Upper lobe of left lung (tissue), 6 donors: ENCODE measurements around the gene ELOVL6. TPM values are rescaled to one million over a fixed set of nuclear protein-coding genes. Genes with fewer than 3 reads are reported as not detected.

Source experiments
- ATAC-seq, 2 donors: fragments of 200-7000 bp; cut with Tn5 transposase; one replicate each; pipeline ENCODE4 v1.9.1; 2022; ENCODE audit warnings: mild to moderate bottlenecking in 2 of 2, moderate library complexity in 2 of 2; ENCODE audit not compliant: low FRiP score in 2 of 2
- DNase-seq, 2 donors: peaks; one replicate each; pipeline ENCODE4 v3.0.0-alpha.2; 2019 to 2020
- H3K27ac ChIP-seq, 4 donors: fragments of 200-600 bp; sonication (generic); one replicate each; pipeline ENCODE4 v1.5.1; 2016 to 2019
- H3K27me3 ChIP-seq, 4 donors: fragments of 200-600 bp; sonication (generic); one replicate each; pipeline ENCODE4 v1.5.1; 2017 to 2019
- H3K36me3 ChIP-seq, 4 donors: fragments of 200-600 bp; sonication (generic); one replicate each; pipeline ENCODE4 v1.5.1; 2016 to 2019
- H3K4me1 ChIP-seq, 4 donors: fragments of 200-600 bp; sonication (generic); one replicate each; pipeline ENCODE4 v1.5.1; 2018 to 2019
- H3K4me3 ChIP-seq, 4 donors: fragments of 200-600 bp; sonication (generic); one replicate each; pipeline ENCODE4 v1.5.1; 2017 to 2019; ENCODE audit warnings: mild to moderate bottlenecking in 2 of 4, moderate library complexity in 1 of 4
- H3K9me3 ChIP-seq, 4 donors: fragments of 200-600 bp; sonication (generic); one replicate each; pipeline ENCODE4 v1.5.1; 2018 to 2019
- EP300 ChIP-seq, 4 donors: sonication (generic); formaldehyde crosslinking; IDR thresholded peaks; one replicate each; pipeline ENCODE4 v1.5.1; 2017; ENCODE audit warnings: antibody characterized with exemption in 4 of 4, control low read depth in 2 of 4
- POLR2A ChIP-seq, 4 donors: fragments of 450-650 bp; IDR thresholded peaks; one replicate each; pipeline ENCODE4 v1.5.1; 2016 to 2017; ENCODE audit warnings: antibody characterized with exemption in 4 of 4, mild to moderate bottlenecking in 2 of 4
- POLR2AphosphoS5 ChIP-seq, 2 donors: sonication (generic); formaldehyde crosslinking; IDR thresholded peaks; one replicate each; pipeline ENCODE4 v1.5.1; 2017; ENCODE audit warnings: antibody characterized with exemption in 2 of 2
- WGBS, 2 donors: methylation state at CpG; one replicate each; pipeline ENCODE4 v1.1.5; 2017 to 2018; 5-methylcytosine and 5-hydroxymethylcytosine counted together
- total RNA-seq, 6 donors: library from RNA; depleted of rRNA in 4 of 6; stranded (reverse); fragments of >200 nt in 4 of 6; gene quantifications; one replicate each; pipeline versions ENCODE4 v1.1.0 to v1.2.1, GENCODE V29; 2016 to 2021
- TF ChIP-seq, protein P1 (sequence below), 6 experiments: fragments of 450-650 bp in 4 of 6; fragments of 200-600 bp in 2 of 6; sonication (generic) in 2 of 6; IDR thresholded peaks; one replicate each; pipeline ENCODE4 v1.5.1; 2016 to 2019; ENCODE audit warnings: antibody characterized with exemption in 6 of 6
- donor health status: DM: no; HTN: no; CAD: no; lungs with moderate emphysema.
- donor health status: DM: no; HTN: yes; CAD: no; lungs with severe emphysema.

ELOVL6 gene
- total RNA-seq, 6 donors from 2014 or later: 2.1 to 10.2 (median 4.3) TPM

DNA sequence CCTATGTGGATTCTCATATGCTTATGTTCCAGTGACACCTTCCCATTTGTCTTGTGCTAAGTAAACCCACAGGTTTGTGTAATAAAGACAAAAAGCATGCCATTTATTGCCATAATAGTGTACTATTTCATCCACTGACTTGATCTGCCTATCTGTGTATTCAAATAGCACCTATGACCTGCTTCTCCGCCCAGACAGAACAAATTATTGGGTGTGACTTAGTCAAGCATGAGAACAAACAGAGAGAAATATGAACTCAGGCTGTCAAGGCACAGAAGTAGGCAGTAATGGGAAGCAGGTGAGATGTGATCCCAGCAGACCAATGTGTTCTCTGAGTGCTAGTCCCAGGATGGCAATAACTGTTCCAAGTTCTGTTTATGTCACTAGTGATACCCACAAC lies 25.4 kb downstream of the ELOVL6 start:
- TF ChIP-seq POLR2A (IDR thresholded peaks at IDR 0.05) (no peak), EP300 (IDR thresholded peaks at IDR 0.05) (no peak), POLR2AphosphoS5 (IDR thresholded peaks at IDR 0.05) (no peak)
- TF ChIP-seq, protein P1, sequence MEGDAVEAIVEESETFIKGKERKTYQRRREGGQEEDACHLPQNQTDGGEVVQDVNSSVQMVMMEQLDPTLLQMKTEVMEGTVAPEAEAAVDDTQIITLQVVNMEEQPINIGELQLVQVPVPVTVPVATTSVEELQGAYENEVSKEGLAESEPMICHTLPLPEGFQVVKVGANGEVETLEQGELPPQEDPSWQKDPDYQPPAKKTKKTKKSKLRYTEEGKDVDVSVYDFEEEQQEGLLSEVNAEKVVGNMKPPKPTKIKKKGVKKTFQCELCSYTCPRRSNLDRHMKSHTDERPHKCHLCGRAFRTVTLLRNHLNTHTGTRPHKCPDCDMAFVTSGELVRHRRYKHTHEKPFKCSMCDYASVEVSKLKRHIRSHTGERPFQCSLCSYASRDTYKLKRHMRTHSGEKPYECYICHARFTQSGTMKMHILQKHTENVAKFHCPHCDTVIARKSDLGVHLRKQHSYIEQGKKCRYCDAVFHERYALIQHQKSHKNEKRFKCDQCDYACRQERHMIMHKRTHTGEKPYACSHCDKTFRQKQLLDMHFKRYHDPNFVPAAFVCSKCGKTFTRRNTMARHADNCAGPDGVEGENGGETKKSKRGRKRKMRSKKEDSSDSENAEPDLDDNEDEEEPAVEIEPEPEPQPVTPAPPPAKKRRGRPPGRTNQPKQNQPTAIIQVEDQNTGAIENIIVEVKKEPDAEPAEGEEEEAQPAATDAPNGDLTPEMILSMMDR (IDR thresholded peaks at IDR 0.05): no peak
- H3K36me3 ChIP-seq: no peaks in the 10 kb centered on the region
- no peaks in the 10 kb centered on the region for H3K27me3 ChIP-seq
- H3K4me3 ChIP-seq: no peak overlapping the region
- no peaks in the 10 kb centered on the region for H3K9me3 ChIP-seq
- 65 to 93% methylated on average over 1 of the region's 1 CpG for WGBS, 2 donors
- no peak for ATAC-seq
- no peak overlapping the region for H3K27ac ChIP-seq
- DNase-seq: peak in 1 of 2 donors; percentile 33
- no peaks in the 10 kb centered on the region for H3K4me1 ChIP-seq

DNA sequence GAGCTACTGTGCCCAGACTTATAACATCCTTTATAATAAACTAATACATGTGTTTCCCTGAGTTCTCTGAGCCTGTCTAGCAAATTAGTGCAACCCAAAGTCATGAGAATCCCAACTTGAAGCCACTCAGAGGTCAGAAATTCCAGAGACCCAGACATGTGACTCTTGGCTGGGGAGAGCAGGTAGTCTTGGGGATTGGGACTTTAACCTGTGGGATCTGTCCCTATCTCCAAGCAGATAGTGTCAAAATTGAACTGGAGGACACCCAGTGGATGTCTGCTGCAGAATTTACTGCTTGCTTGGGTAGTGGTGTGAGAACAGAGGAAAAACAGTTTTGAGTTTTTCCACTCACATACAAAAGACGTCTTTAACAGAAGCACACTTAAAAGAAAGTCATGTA lies 26.4 kb downstream of the ELOVL6 start:
- no peak overlapping the region for H3K27ac ChIP-seq
- TF ChIP-seq, protein P1 (IDR thresholded peaks at IDR 0.05): no peak
- TF ChIP-seq POLR2AphosphoS5 (IDR thresholded peaks at IDR 0.05) (no peak), POLR2A (IDR thresholded peaks at IDR 0.05) (no peak), EP300 (IDR thresholded peaks at IDR 0.05) (no peak)
- H3K36me3 ChIP-seq: no peaks in the 10 kb centered on the region
- H3K4me3 ChIP-seq: no peak overlapping the region
- DNase-seq: no peak
- no peaks in the 10 kb centered on the region for H3K27me3 ChIP-seq
- 87 to 90% methylated on average over 1 of the region's 1 CpG for WGBS, 2 donors
- no peaks in the 10 kb centered on the region for H3K4me1 ChIP-seq
- ATAC-seq: no peak
- no peaks in the 10 kb centered on the region for H3K9me3 ChIP-seq

DNA sequence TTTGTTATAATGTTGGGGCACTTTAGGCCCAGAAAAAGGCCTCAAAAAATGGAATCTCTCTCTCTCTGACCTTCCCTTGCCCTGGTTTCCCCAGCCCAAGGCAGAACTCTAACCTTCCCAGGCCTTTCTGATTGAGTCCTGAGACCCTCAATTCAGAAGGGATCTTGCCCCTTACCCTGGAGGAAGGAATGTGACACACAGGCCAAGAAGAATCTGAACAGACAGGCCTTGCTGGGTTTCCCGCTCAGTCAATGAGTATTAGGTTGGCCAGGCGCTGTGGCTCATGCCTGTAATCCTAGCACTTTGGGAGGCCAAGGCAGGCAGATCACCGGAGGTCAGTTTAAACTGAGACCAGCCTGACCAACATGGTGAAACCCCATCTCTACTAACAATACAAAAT lies 27.6 kb downstream of the ELOVL6 start:
- Histone ChIP-seq H3K27me3 (no peaks in the 10 kb centered on the region), H3K9me3 (no peaks in the 10 kb centered on the region), H3K4me1 (peaks cover 0 to 2% (median 0%) of the 10 kb centered on the region in 4 donors), H3K27ac (no peak overlapping the region), H3K4me3 (no peak overlapping the region), H3K36me3 (no peaks in the 10 kb centered on the region)
- WGBS, 2 donors: 96 to 100% methylated on average over 1 to 3 of the region's 3 CpGs
- TF ChIP-seq, protein P1 (IDR thresholded peaks at IDR 0.05): no peak
- TF ChIP-seq POLR2AphosphoS5 (IDR thresholded peaks at IDR 0.05) (no peak), EP300 (IDR thresholded peaks at IDR 0.05) (no peak), POLR2A (IDR thresholded peaks at IDR 0.05) (no peak)
- ATAC-seq: no peak
- DNase-seq: no peak

DNA sequence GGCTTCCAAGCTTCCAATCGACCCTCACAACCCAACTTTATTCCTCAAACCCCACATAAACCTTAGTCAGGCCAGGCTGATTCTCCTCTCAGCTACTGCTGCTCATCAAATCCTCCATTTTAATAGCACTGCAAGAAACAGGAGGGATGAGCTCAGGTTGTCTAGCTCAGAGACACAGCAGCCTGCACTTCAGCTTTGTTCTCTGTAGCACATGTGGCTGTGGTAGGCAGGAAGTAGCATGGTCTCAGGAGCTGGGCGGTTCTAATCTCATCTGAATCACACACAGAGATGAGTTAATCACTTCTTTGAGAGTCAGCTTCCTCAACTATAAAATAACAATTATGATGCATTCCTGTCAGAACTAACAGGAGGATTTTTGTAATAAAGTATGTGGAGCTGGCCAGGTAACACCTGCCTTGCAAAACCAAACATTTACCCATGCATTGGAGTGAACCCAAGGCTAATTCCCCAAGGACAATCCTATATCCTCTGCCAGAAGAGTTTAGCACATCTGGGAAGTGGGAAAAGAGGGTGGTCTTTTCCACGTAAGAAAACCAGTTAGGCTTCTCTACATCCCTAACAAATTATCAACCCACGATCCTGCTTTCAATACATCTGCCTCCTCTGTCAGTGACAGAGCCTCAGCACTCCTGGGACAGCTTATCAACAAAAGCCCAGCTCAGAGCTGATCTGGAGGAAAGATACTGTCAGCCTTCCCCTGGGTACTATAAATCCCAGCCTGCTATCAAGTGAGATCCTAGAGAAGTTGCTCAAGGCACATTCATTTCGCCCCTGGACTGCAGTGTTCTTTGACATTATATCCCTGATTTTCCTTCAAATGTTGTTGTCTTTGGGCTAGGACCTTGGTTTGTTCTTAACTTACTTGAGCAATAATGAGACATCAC lies 32.8 kb downstream of the ELOVL6 start:
- WGBS, 2 donors: 42 to 57% methylated on average over 5 of the region's 5 CpGs
- Histone ChIP-seq H3K4me3 (no peak overlapping the region), H3K36me3 (no peaks in the 10 kb centered on the region), H3K27me3 (no peaks in the 10 kb centered on the region), H3K27ac (no peak overlapping the region), H3K4me1 (peaks cover 0 to 5% (median 3%) of the 10 kb centered on the region in 4 donors), H3K9me3 (no peaks in the 10 kb centered on the region)
- ATAC-seq: peak; percentile 58 to 81
- TF ChIP-seq POLR2AphosphoS5 (IDR thresholded peaks at IDR 0.05): no peak
- TF ChIP-seq EP300 (IDR thresholded peaks at IDR 0.05): no peak
- TF ChIP-seq POLR2A (IDR thresholded peaks at IDR 0.05): no peak
- TF ChIP-seq, protein P1 (IDR thresholded peaks at IDR 0.05): no peak
- no peak for DNase-seq
